K562 (cell line): ENCODE measurements around the gene ERF. TPM values are rescaled to one million over a fixed set of nuclear protein-coding genes. Genes with fewer than 3 reads are reported as not detected.
A peak's percentile ranks its signal among the peaks of the same experiment; 100 is the strongest.

Experiments
- CAMTA2 ChIP-seq: fragments of 250-450 bp; sonication (Bioruptor Pico); conservative IDR thresholded peaks from 2 replicates; pipeline ENCODE4 v1.5.1; 2022
- CBX1 ChIP-seq: sonication (generic); IDR thresholded peaks from 2 replicates; pipeline ENCODE4 v1.6.1; 2016; ENCODE audit warnings: antibody characterized with exemption, low read depth, mild to moderate bottlenecking
- CREBBP ChIP-seq: IDR thresholded peaks from one replicate; pipeline ENCODE4 v1.6.1; 2012; ENCODE audit warnings: low read depth, mild to moderate bottlenecking, control low read depth, inconsistent platforms, low read length
- CXXC5 ChIP-seq: fragments of 250-450 bp; sonication (Bioruptor Pico); IDR thresholded peaks from 2 replicates; pipeline ENCODE4 v1.8.0; 2022; ENCODE audit warnings: inconsistent platforms, mild to moderate bottlenecking, moderate library complexity
- DIDO1 ChIP-seq: fragments of 450-650 bp; IDR thresholded peaks from 2 replicates; pipeline ENCODE4 v1.6.1; 2016; ENCODE audit warnings: low read depth, missing biosample characterization, missing genetic modification characterization
- E2F3 ChIP-seq: fragments of 250-450 bp; sonication (Bioruptor Pico); IDR thresholded peaks from 2 replicates; pipeline ENCODE4 v1.4.0; 2020; ENCODE audit warnings: mild to moderate bottlenecking
- FOXK1 ChIP-seq: sonication (generic); formaldehyde crosslinking; IDR thresholded peaks from 2 replicates; pipeline ENCODE4 v1.8.0; 2022; ENCODE audit warnings: missing genetic modification reagents, mild to moderate bottlenecking, borderline replicate concordance
- HCFC1 ChIP-seq: IDR thresholded peaks from 2 replicates; pipeline ENCODE4 v1.6.1; 2012; ENCODE audit warnings: low read depth, low read length, improper control_type of control experiment
- HMG20B ChIP-seq: fragments of 250-450 bp; sonication (Bioruptor Pico); IDR thresholded peaks from 2 replicates; pipeline ENCODE4 v1.5.0; 2021; ENCODE audit warnings: mild to moderate bottlenecking
- KHSRP ChIP-seq: fragments of 450-650 bp; IDR thresholded peaks from 2 replicates; pipeline ENCODE4 v1.6.1; 2017
- L3MBTL2 ChIP-seq: fragments of 450-650 bp; IDR thresholded peaks from 2 replicates; pipeline ENCODE4 v1.6.1; 2016; ENCODE audit warnings: mild to moderate bottlenecking, moderate library complexity
- PHF8 ChIP-seq: fragments of 200-600 bp; sonication (generic); IDR thresholded peaks from 2 replicates; pipeline ENCODE4 v1.6.1; 2012; ENCODE audit warnings: mixed run types, mild to moderate bottlenecking, inconsistent platforms, low read length, moderate library complexity, borderline replicate concordance
- SRSF1 ChIP-seq: fragments of 200-400 bp; formaldehyde crosslinking; IDR thresholded peaks from 2 replicates; pipeline ENCODE4 v1.6.1; 2017; ENCODE audit warnings: mild to moderate bottlenecking, low read depth, low read length, moderate library complexity
- TAL1 ChIP-seq: fragments of 450-650 bp; IDR thresholded peaks from 2 replicates; pipeline ENCODE4 v1.6.1; 2016; ENCODE audit warnings: mild to moderate bottlenecking
- ZBTB34 ChIP-seq: fragments of 250-450 bp; sonication (Bioruptor Pico); IDR thresholded peaks from 2 replicates; pipeline ENCODE4 v1.8.0; 2021; ENCODE audit warnings: mild to moderate bottlenecking, moderate library complexity
- ZNF124 ChIP-seq: sonication (generic); formaldehyde crosslinking; IDR thresholded peaks from 2 replicates; pipeline ENCODE4 v1.8.1; 2022; ENCODE audit warnings: missing genetic modification reagents
- ZNF212 ChIP-seq: fragments of 450-650 bp; formaldehyde crosslinking; IDR thresholded peaks from 2 replicates; pipeline ENCODE4 v1.4.0; 2020; ENCODE audit warnings: mild to moderate bottlenecking
- ZNF436 ChIP-seq: fragments of 250-450, 450-650 bp; sonication (Bioruptor Pico); formaldehyde crosslinking; IDR thresholded peaks from 2 replicates; pipeline ENCODE4 v1.7.0; 2020; ENCODE audit warnings: mild to moderate bottlenecking
- ZNF584 ChIP-seq: fragments of 200-800 bp; sonication (Bioruptor generic); IDR thresholded peaks from 2 replicates; pipeline ENCODE4 v1.6.1; 2016; ENCODE audit warnings: low read depth, mild to moderate bottlenecking, missing genetic modification characterization, missing compliant biosample characterization
- ZNF699 ChIP-seq: fragments of 250-450 bp; sonication (Bioruptor Pico); IDR thresholded peaks from 2 replicates; pipeline ENCODE4 v1.8.0; 2021; ENCODE audit warnings: mild to moderate bottlenecking, moderate library complexity; ENCODE audit not compliant: insufficient replicate concordance
- polyA plus RNA-seq, 8 experiments: library from polyadenylated mRNA; depleted of rRNA in 4 of 8; stranded (reverse) in 5 of 8; unstranded in 3 of 8; fragments of >200 nt; fragmentation: Nextera tagmentation in 2 of 8; fragmentation: Illumina TruSeq in 1 of 8; extraction: Ambion mirVana in 2 of 8; extraction: Trizol in 1 of 8; gene quantifications; 2 replicates each; pipeline versions ENCODE4 v1.2.1 to v1.2.3, GENCODE V29; 2011 to 2014; ENCODE audit warnings: inconsistent platforms in 1 of 8, missing spikeins in 1 of 8
- total RNA-seq, 7 experiments: library from RNA; depleted of rRNA in 6 of 7; stranded (reverse); fragments of >200 nt in 6 of 7; fragmentation: Illumina TruSeq in 2 of 7; extraction: Trizol in 2 of 7; gene quantifications; 2 replicates each; pipeline versions ENCODE4 v1.2.1 to v1.2.3, GENCODE V29; 2011 to 2021; ENCODE audit warnings: low replicate concordance in 1 of 7
- TF ChIP-seq, protein P1 (sequence below): fragments of 200-400 bp; formaldehyde crosslinking; IDR thresholded peaks from 2 replicates; pipeline ENCODE4 v1.6.1; 2017; ENCODE audit warnings: mild to moderate bottlenecking, low read depth, low read length, moderate library complexity
- TF ChIP-seq, protein P2 (sequence below): fragments of 450-650 bp; IDR thresholded peaks from 2 replicates; pipeline ENCODE4 v1.6.1; 2016; ENCODE audit warnings: mild to moderate bottlenecking
- TF ChIP-seq, protein P3 (sequence below): fragments of 450-650 bp; conservative IDR thresholded peaks from 2 replicates; pipeline ENCODE4 v1.6.1; 2016; ENCODE audit warnings: missing genetic modification characterization, low read depth, mild to moderate bottlenecking, missing compliant biosample characterization, moderate library complexity

The ERF gene
- total and polyA plus RNA-seq, 9 of the 15 experiments (the other 6 are each of a cell fraction or from before 2014, with no cell fraction given) = 0.03 to 75.4 (median 27.0) TPM

DNA sequence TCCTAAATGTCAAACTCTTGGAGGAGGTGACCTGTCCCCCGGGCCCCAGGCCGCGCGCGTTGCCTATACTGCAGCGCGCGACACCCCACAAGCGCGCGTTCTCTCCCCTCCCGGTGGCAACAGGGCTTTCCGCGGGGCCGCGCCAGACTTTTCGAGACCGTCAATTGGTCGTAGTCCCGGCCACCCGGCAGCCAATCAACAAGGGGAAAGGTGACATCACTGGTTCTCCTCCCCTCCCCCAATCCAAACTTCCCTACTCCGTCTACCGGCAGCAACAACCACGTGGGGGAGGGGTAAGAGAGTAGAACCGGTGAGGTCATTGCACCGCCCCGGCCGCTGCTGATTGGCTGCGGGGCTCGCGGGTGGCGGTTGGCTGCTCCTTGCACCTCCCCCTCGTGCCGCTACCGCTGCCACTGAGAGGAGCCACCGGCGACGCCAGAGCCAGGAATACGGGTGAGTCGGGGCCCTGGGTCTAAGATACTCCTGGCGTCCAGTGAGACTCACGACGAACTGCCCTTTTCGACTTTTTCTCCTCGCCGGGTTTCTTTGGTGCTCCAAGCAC lies 13.3 kb upstream of the ERF start (continued):
- TF ChIP-seq ZNF699 (no peak), CAMTA2 (CRISPR knock-in tag) (no peak), ZNF436 (no peak), ZNF124 (CRISPR knock-in tag) (no peak), ZNF584 (peak; percentile 77; the same call in 1 of the 2 replicates), CREBBP (no peak), TAL1 (no peak), HMG20B (CRISPR knock-in tag) (no peak), CXXC5 (peak; percentile 75), E2F3 (CRISPR knock-in tag) (0 out of 2 replicates have a peak, but pooled peaks have one; percentile 57), L3MBTL2 (peak; percentile 84; the same call in 1 of the 2 replicates), CBX1 (peak; percentile 49; the same call in 1 of the 2 replicates), ZBTB34 (CRISPR knock-in tag) (no peak), DIDO1 (tag) (0 out of 2 replicates have a peak, but pooled peaks have one; percentile 32), SRSF1 (no peak), KHSRP (no peak), FOXK1 (CRISPR knock-in tag) (peak; percentile 85; the same call in 1 of the 2 replicates), HCFC1 (no peak), PHF8 (peak; percentile 54; the same call in 1 of the 2 replicates), ZNF212 (peak; percentile 77; the same call in 1 of the 2 replicates)
- TF ChIP-seq, protein P1, sequence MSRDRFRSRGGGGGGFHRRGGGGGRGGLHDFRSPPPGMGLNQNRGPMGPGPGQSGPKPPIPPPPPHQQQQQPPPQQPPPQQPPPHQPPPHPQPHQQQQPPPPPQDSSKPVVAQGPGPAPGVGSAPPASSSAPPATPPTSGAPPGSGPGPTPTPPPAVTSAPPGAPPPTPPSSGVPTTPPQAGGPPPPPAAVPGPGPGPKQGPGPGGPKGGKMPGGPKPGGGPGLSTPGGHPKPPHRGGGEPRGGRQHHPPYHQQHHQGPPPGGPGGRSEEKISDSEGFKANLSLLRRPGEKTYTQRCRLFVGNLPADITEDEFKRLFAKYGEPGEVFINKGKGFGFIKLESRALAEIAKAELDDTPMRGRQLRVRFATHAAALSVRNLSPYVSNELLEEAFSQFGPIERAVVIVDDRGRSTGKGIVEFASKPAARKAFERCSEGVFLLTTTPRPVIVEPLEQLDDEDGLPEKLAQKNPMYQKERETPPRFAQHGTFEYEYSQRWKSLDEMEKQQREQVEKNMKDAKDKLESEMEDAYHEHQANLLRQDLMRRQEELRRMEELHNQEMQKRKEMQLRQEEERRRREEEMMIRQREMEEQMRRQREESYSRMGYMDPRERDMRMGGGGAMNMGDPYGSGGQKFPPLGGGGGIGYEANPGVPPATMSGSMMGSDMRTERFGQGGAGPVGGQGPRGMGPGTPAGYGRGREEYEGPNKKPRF = no peak
- TF ChIP-seq, protein P2, sequence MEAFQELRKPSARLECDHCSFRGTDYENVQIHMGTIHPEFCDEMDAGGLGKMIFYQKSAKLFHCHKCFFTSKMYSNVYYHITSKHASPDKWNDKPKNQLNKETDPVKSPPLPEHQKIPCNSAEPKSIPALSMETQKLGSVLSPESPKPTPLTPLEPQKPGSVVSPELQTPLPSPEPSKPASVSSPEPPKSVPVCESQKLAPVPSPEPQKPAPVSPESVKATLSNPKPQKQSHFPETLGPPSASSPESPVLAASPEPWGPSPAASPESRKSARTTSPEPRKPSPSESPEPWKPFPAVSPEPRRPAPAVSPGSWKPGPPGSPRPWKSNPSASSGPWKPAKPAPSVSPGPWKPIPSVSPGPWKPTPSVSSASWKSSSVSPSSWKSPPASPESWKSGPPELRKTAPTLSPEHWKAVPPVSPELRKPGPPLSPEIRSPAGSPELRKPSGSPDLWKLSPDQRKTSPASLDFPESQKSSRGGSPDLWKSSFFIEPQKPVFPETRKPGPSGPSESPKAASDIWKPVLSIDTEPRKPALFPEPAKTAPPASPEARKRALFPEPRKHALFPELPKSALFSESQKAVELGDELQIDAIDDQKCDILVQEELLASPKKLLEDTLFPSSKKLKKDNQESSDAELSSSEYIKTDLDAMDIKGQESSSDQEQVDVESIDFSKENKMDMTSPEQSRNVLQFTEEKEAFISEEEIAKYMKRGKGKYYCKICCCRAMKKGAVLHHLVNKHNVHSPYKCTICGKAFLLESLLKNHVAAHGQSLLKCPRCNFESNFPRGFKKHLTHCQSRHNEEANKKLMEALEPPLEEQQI = no peak
- TF ChIP-seq, protein P3, sequence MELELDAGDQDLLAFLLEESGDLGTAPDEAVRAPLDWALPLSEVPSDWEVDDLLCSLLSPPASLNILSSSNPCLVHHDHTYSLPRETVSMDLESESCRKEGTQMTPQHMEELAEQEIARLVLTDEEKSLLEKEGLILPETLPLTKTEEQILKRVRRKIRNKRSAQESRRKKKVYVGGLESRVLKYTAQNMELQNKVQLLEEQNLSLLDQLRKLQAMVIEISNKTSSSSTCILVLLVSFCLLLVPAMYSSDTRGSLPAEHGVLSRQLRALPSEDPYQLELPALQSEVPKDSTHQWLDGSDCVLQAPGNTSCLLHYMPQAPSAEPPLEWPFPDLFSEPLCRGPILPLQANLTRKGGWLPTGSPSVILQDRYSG = peak; percentile 10; the same call in 1 of the 2 replicates
